MCF 10A (cell line): Measurements from ENCODE around the gene CPZ. TPM values are rescaled to one million over a fixed set of nuclear protein-coding genes. Genes with fewer than 3 reads are reported as not detected.

Source experiments
- Bru-seq: library from RNA; stranded (reverse); fragments of 400-500 nt; gene quantifications from one replicate; lab custom pipeline; 2021; lab: Mats Ljungman, UMichigan
- BruChase-seq, 2 experiments: library from RNA; stranded (reverse); fragments of 400-500 nt; gene quantifications; one replicate each; lab custom pipeline; 2021; lab: Mats Ljungman, UMichigan
- BruUV-seq: library from RNA; stranded (reverse); fragments of 400-500 nt; replicated peaks from 2 replicates; lab custom pipeline; 2021; lab: Mats Ljungman, UMichigan
- CTCF ChIA-PET: fragments of 300-600 bp; sonication (Branson Sonifier 250); formaldehyde crosslinking; extraction: SDS; loops from one replicate; lab custom pipeline; 2021; ENCODE audit warnings: antibody characterized with exemption, inconsistent platforms; lab: Yijun Ruan, JAX
- POLR2A ChIA-PET: fragments of 300-600, 350-650 bp; sonication (Branson Sonifier 250); formaldehyde crosslinking; extraction: SDS; loops from one replicate; lab custom pipeline; 2020; ENCODE audit warnings: antibody characterized with exemption, inconsistent platforms; lab: Yijun Ruan, JAX
- DNase-seq: peaks from one replicate; pipeline ENCODE4 v3.0.0-alpha.2; 2018; ENCODE audit not compliant: unreplicated experiment
- H3K27ac Mint-ChIP-seq: one replicate; pipeline ENCODE4 v1.8.0; 2022; ENCODE audit warnings: mild to moderate bottlenecking, low read depth, mixed read lengths; ENCODE audit not compliant: unreplicated experiment
- H3K27me3 Mint-ChIP-seq: one replicate; pipeline ENCODE4 v1.8.0; 2022; ENCODE audit warnings: mixed read lengths; ENCODE audit not compliant: insufficient read depth, unreplicated experiment
- H3K36me3 Mint-ChIP-seq: one replicate; pipeline ENCODE4 v1.8.0; 2022; ENCODE audit warnings: mild to moderate bottlenecking, moderate library complexity, mixed read lengths; ENCODE audit not compliant: insufficient read depth, unreplicated experiment
- H3K4me1 Mint-ChIP-seq: one replicate; pipeline ENCODE4 v1.8.0; 2022; ENCODE audit warnings: mixed read lengths; ENCODE audit not compliant: insufficient read depth, unreplicated experiment
- H3K4me3 Mint-ChIP-seq: one replicate; pipeline ENCODE4 v1.8.0; 2022; ENCODE audit warnings: mild to moderate bottlenecking, moderate library complexity, mixed read lengths; ENCODE audit not compliant: unreplicated experiment
- H3K9me3 Mint-ChIP-seq: one replicate; pipeline ENCODE4 v1.8.0; 2022; ENCODE audit warnings: mixed read lengths; ENCODE audit not compliant: unreplicated experiment
- intact Hi-C: fragments of 100-400 bp; cut with micrococcal nuclease; formaldehyde crosslinking; loops from 2 replicates; pipeline ENCODE4 v1.14.1; 2022
- long read RNA-seq: library from polyadenylated mRNA; stranded (forward); transcript quantifications from one replicate; pipeline ENCODE4 v2.0.0, GENCODE V29; 2022
- total RNA-seq: library from RNA; stranded (reverse); gene quantifications from 2 replicates; pipeline ENCODE4 v1.2.3, GENCODE V29; 2022
- TF ChIP-seq, protein P1 (sequence below): fragments of 200-600 bp; IDR thresholded peaks from one replicate; pipeline ENCODE4 v1.8.0; 2022; ENCODE audit warnings: antibody characterized with exemption, mild to moderate bottlenecking; ENCODE audit not compliant: unreplicated experiment

Gene CPZ
- total RNA-seq = not detected in 2 replicates
- not detected for Bru-seq, nascent RNA
- BruChase-seq, experiment 1, labeled RNA remaining after a 6-hour chase = percentile 4 among the genes with signal in this experiment
- BruChase-seq, experiment 2, labeled RNA remaining after a 2-hour chase = not detected
- long read RNA-seq = 0 reads

DNA sequence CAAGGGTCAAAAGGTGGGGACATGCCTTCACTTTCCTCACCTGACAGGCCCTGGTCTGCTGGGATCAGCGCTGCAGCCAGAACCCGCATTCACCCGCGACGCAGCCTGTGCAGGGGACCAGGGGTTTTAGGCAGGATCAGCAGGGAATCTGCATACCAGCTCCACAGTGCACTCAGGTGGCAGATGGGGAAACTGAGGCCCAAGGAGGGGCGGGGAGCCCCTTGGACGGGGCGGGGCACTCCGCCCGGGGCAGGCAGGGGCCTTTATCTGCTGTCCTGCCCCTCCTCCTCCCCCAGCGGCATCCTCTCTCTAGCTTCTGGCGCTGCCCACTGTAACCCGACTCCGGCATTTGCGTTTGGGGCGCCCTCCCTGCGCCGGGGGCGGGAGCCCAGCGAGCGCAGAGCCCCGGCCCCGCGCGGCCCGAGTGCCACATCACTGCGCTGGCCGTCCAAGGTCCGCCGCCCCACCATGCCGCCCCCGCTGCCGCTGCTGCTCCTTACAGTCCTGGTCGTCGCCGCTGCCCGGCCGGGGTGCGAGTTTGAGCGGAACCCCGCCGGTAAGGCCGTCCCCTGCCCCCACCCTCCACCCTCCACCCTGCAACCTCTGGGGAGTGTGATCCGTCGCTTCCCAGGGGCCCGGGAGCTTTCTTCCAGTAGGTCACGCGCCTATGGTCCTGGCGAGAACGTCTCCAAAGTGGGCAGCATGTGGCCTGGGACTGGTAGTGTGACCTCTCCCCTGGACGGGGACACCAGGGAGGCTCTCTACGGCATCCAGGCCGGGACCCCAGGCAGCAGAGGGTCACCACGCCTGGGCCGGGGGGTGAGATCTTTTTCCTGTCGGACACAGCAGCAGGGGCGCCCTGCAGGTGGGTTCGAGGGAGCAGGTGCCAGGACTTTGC, at the start of gene CPZ:
Gene CPZ (plus strand): TSS at position 400 of the 898 bp plus-strand sequence. CDS start 69 bp downstream, at position 469.
- CTCF ChIA-PET = interaction anchor here (0.6 to 2.0 kb wide), 8 partner anchors 88 to 332 kb away, joined by 3 to 10 read pairs (median 3); no protein-coding TSS in a partner anchor
- DNase-seq = no peak
- TF ChIP-seq, protein P1, sequence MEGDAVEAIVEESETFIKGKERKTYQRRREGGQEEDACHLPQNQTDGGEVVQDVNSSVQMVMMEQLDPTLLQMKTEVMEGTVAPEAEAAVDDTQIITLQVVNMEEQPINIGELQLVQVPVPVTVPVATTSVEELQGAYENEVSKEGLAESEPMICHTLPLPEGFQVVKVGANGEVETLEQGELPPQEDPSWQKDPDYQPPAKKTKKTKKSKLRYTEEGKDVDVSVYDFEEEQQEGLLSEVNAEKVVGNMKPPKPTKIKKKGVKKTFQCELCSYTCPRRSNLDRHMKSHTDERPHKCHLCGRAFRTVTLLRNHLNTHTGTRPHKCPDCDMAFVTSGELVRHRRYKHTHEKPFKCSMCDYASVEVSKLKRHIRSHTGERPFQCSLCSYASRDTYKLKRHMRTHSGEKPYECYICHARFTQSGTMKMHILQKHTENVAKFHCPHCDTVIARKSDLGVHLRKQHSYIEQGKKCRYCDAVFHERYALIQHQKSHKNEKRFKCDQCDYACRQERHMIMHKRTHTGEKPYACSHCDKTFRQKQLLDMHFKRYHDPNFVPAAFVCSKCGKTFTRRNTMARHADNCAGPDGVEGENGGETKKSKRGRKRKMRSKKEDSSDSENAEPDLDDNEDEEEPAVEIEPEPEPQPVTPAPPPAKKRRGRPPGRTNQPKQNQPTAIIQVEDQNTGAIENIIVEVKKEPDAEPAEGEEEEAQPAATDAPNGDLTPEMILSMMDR = no peak
- no peaks in the 10 kb centered on the region for H3K36me3 Mint-ChIP-seq
- intact Hi-C loops = no loop called here
- BruUV-seq = no TSS peak
- peaks cover 48% of the 10 kb centered on the region for H3K27me3 Mint-ChIP-seq
- H3K4me1 Mint-ChIP-seq = no peaks in the 10 kb centered on the region
- POLR2A ChIA-PET = interaction anchor here (0.6 kb wide), 1 partner anchor 10 kb away, joined by 3 read pairs; no protein-coding TSS in a partner anchor
- no peak within 1 kb of the TSS for H3K27ac Mint-ChIP-seq
- H3K9me3 Mint-ChIP-seq = no peaks in the 10 kb centered on the region
- no peak within 1 kb of the TSS for H3K4me3 Mint-ChIP-seq

DNA sequence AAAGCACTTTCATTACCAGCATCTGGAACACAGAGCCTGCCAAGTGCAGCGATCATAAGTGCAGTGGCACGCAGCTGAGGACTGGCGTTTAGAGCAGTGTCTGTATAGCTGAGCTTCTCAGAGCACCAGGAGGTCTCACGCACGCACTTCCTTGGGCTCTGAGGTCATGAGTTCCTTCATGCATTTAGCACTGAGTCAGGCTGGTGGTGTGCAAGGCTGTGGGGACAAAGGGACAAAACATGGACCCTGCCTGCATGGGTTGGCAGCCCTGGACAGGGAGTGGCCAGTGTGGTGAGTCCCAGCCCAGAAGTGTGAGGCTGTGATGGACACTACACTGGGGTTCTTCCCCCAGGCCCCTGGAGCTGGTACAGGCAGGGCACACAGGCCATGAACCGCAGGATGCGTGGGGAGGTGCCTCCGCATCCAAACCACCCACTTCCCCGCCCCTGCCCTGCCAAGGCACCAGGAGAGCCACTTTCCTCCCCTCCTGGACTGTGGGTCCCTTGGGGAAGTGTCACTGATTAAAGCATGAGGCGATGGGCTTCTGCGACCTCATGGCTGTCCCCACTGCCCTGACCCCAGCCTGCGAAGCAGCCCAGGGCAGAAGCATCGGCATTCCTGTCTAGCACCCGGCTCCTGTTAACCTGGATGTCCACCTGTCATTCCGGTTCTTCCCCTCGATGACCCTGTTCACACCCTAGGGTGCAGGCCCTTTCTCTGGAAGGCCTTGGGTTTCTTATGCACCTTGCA, 49.6 kb upstream of the CPZ start:
- DNase-seq = no peak
- TF ChIP-seq, protein P1 = no peak
- no TSS peak for BruUV-seq
- Mint-ChIP-seq H3K9me3 (no peaks in the 10 kb centered on the region), H3K4me3 (no peak overlapping the region), H3K36me3 (no peaks in the 10 kb centered on the region), H3K27me3 (no peaks in the 10 kb centered on the region), H3K27ac (no peak overlapping the region), H3K4me1 (peaks cover 17% of the 10 kb centered on the region)
- intact Hi-C loops = no loop called here
- POLR2A ChIA-PET = interaction anchor here (0.7 kb wide), 1 partner anchor 1180 kb away, joined by 3 read pairs; no protein-coding TSS in a partner anchor
- CTCF ChIA-PET = interaction anchor here (0.5 to 0.6 kb wide), 2 partner anchors 21 to 301 kb away, joined by 3 to 4 read pairs; no protein-coding TSS in a partner anchor

DNA sequence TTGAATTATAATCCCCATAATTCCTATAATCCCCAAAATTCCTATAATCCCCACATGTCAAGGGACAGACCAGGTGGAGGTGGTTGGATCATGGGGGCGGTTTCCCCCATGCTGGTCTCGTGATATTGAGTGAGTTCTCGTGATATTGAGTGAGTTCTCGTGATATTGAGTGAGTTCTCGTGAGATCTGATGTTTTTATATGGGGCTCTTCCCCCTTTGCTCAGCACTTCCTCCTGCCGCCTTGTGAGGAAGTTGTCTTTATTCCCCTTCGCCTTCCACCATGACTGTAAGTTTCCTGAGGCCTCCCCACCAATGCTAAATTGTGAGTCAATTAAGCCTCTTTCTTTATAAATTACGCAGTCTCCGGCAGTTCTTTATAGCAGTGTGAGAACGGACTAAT, 48.9 kb upstream of the CPZ start:
- ChIA-PET CTCF (no interaction called here), POLR2A (interaction anchor here (0.6 kb wide), 1 partner anchor 45 kb away, joined by 3 read pairs; no protein-coding TSS in a partner anchor)
- no peaks in the 10 kb centered on the region for H3K27me3 Mint-ChIP-seq
- H3K36me3 Mint-ChIP-seq = no peaks in the 10 kb centered on the region
- BruUV-seq = no TSS peak
- peaks cover 11% of the 10 kb centered on the region for H3K4me1 Mint-ChIP-seq
- no peak overlapping the region for H3K27ac Mint-ChIP-seq
- TF ChIP-seq, protein P1 = no peak
- intact Hi-C loops = no loop called here
- no peaks in the 10 kb centered on the region for H3K9me3 Mint-ChIP-seq
- DNase-seq = no peak
- H3K4me3 Mint-ChIP-seq = no peak overlapping the region
